Measurements from ENCODE around the gene DAGLA.

Gene DAGLA

GRCh38 chr11:61709572-61709971 is 29.4 kb downstream of the DAGLA start:
- TF ChIP-seq, protein P1, sequence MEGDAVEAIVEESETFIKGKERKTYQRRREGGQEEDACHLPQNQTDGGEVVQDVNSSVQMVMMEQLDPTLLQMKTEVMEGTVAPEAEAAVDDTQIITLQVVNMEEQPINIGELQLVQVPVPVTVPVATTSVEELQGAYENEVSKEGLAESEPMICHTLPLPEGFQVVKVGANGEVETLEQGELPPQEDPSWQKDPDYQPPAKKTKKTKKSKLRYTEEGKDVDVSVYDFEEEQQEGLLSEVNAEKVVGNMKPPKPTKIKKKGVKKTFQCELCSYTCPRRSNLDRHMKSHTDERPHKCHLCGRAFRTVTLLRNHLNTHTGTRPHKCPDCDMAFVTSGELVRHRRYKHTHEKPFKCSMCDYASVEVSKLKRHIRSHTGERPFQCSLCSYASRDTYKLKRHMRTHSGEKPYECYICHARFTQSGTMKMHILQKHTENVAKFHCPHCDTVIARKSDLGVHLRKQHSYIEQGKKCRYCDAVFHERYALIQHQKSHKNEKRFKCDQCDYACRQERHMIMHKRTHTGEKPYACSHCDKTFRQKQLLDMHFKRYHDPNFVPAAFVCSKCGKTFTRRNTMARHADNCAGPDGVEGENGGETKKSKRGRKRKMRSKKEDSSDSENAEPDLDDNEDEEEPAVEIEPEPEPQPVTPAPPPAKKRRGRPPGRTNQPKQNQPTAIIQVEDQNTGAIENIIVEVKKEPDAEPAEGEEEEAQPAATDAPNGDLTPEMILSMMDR (conservative IDR thresholded peaks at IDR 0.05; ENCODE audit: control insufficient read depth, insufficient read depth, low read depth, low read length): no peak
- DNase-seq (ENCODE audit: low read depth): no peak
- no peak overlapping the region for H3K4me3 ChIP-seq (ENCODE audit: control insufficient read depth, low read depth, low read length)

DNA sequence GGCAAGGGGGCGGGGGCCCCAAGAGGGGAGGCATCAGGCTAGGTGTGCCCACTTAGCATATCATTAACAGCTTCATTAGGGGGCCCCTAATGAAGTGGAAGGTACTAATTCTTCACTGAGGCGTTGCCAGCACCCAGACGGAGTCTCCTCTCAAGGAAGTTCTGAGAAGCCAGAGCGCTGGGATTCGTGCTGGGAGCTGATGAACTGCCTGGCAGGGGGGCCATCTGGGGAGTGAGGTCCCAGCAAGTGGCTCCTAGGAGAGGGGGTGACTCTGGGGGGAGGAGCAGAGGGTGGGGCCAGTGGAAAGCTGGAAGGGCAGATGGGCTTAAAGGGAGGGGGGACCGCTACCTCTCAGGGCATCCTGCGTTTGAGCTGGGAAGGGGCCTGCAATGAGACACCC is 29.8 kb downstream of the DAGLA start:
- no peak for DNase-seq (ENCODE audit: low read depth)
- TF ChIP-seq, protein P1 (conservative IDR thresholded peaks at IDR 0.05; ENCODE audit: control insufficient read depth, insufficient read depth, low read depth, low read length): no peak
- no peak overlapping the region for H3K4me3 ChIP-seq (ENCODE audit: control insufficient read depth, low read depth, low read length)

GRCh38 chr11:61711037-61711436 is 30.8 kb downstream of the DAGLA start:
- H3K4me3 ChIP-seq (ENCODE audit: control insufficient read depth, low read depth, low read length): no peak overlapping the region
- TF ChIP-seq, protein P1 (conservative IDR thresholded peaks at IDR 0.05; ENCODE audit: control insufficient read depth, insufficient read depth, low read depth, low read length): no peak

GRCh38 chr11:61711498-61711897 is 31.3 kb downstream of the DAGLA start:
- TF ChIP-seq, protein P1 (conservative IDR thresholded peaks at IDR 0.05; ENCODE audit: control insufficient read depth, insufficient read depth, low read depth, low read length): no peak

More at GRCh38 chr11:61711037-61711436, 30.8 kb downstream of the DAGLA start:
- DNase-seq (ENCODE audit: low read depth): no peak

DNA sequence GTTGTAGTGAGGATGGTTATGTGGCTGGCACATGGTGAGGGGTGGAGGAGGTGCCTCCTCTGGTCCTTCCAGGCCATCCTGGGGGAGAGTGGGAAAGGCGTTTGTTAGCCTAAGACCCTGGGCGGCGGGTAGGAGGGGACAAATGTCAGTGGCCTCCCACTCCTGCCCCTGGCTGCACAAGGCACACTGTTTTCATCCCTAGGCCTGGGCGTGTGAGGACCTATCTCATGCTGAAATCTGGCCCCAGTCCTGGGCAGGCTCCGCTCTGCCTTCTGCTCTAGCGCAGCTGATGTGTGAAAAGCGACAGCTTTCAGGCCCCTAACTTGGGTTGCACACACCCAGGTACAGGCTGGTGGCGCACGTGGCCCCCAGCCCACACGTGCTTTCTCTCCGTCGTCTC is 32.1 kb downstream of the DAGLA start:
- no peak for DNase-seq (ENCODE audit: low read depth)
- TF ChIP-seq, protein P1 (conservative IDR thresholded peaks at IDR 0.05; ENCODE audit: control insufficient read depth, insufficient read depth, low read depth, low read length): no peak
- no peak overlapping the region for H3K4me3 ChIP-seq (ENCODE audit: control insufficient read depth, low read depth, low read length)

More at GRCh38 chr11:61711498-61711897, 31.3 kb downstream of the DAGLA start:
- no peak for DNase-seq (ENCODE audit: low read depth)
- H3K4me3 ChIP-seq (ENCODE audit: control insufficient read depth, low read depth, low read length): no peak overlapping the region

DNA sequence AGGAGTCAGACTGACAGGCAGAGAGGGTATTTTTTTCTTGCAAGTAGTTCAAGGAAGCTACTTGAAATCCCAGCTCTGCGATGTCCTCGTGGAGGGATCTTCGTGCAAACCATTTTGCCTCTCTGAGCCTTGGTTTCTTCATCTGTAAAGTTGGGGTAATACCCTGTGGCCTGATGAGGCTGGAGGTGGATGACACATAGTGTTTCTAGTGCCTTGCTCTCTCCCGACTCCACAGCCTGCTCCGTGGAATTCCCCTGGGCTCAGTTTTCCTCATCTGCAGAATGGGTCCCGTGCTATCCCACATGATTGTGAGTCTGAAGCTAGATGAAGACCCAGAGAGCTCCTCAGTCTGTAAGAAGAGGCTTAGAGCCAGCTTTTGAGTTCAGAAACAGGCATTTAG is 32.7 kb downstream of the DAGLA start:
- DNase-seq (ENCODE audit: low read depth): no peak
- TF ChIP-seq, protein P1 (conservative IDR thresholded peaks at IDR 0.05; ENCODE audit: control insufficient read depth, insufficient read depth, low read depth, low read length): no peak
- no peak overlapping the region for H3K4me3 ChIP-seq (ENCODE audit: control insufficient read depth, low read depth, low read length)

- no peak for DNase-seq (ENCODE audit: low read depth)
- H3K4me3 ChIP-seq (ENCODE audit: control insufficient read depth, low read depth, low read length): no peak overlapping the region
- TF ChIP-seq, protein P1 (conservative IDR thresholded peaks at IDR 0.05; ENCODE audit: control insufficient read depth, insufficient read depth, low read depth, low read length): no peak
Measured at GRCh38 chr11:61713464-61713863, 33.3 kb downstream of the DAGLA start.
